Thyroid gland (tissue), 4 donors: ENCODE data around the gene CTRL. TPM values are rescaled to one million over a fixed set of nuclear protein-coding genes. Genes with fewer than 3 reads are reported as not detected.
A peak's percentile ranks its signal among the peaks of the same experiment; 100 is the strongest.
"Not testable (repeated sequence)": the region's sequence is repeated elsewhere in the genome, so short reads cannot be mapped to it uniquely, and the experiment has no call there.

Experiments
- DNase-seq, 2 donors: peaks; one replicate each; pipeline ENCODE4 v3.0.0-alpha.2; 2019
- H3K27ac ChIP-seq, 3 donors: fragments of 200-600 bp; sonication (generic); 1 replicate in 2 of 3; 2 replicates in 1 of 3; pipeline ENCODE4 v1.5.1; 2016 to 2019; ENCODE audit warnings: mild to moderate bottlenecking in 1 of 3, moderate library complexity in 1 of 3
- H3K27me3 ChIP-seq: fragments of 200-600 bp; sonication (generic); one replicate; pipeline ENCODE4 v1.5.1; 2019
- H3K36me3 ChIP-seq, 2 donors: fragments of 200-600 bp; sonication (generic); one replicate each; pipeline ENCODE4 v1.5.1; 2016 to 2019
- H3K4me1 ChIP-seq, 2 donors: fragments of 200-600 bp; sonication (generic); one replicate each; pipeline ENCODE4 v1.5.1; 2017 to 2019
- H3K4me3 ChIP-seq, 3 donors: fragments of 200-600 bp; sonication (generic); replicated peaks in 1 of 3; 1 replicate in 2 of 3; 2 replicates in 1 of 3; pipeline ENCODE4 v1.5.1; 2016; ENCODE audit warnings: mild to moderate bottlenecking in 1 of 3
- H3K9me3 ChIP-seq: fragments of 200-600 bp; sonication (generic); one replicate; pipeline ENCODE4 v1.5.1; 2017
- POLR2A ChIP-seq, 2 donors: fragments of 450-650 bp; IDR thresholded peaks; one replicate each; pipeline ENCODE4 v1.6.1; 2017; ENCODE audit warnings: antibody characterized with exemption in 2 of 2, mild to moderate bottlenecking in 2 of 2, moderate library complexity in 1 of 2
- WGBS, 2 donors: methylation state at CpG; one replicate each; pipeline ENCODE4 v1.1.5; 2017; 5-methylcytosine and 5-hydroxymethylcytosine counted together
- intact Hi-C: fragments of 100-400 bp; cut with DNase I; formaldehyde crosslinking; loops from one replicate; pipeline ENCODE4 v1.15.1; 2023
- total RNA-seq, 4 donors: library from RNA; depleted of rRNA; stranded (reverse); fragments of >200 nt; gene quantifications; one replicate each; pipeline ENCODE4 v1.2.3, GENCODE V29; 2016
- TF ChIP-seq, protein P1 (sequence below), 6 experiments: fragments of 200-600 bp in 3 of 6; fragments of 450-650 bp in 3 of 6; sonication (generic) in 3 of 6; IDR thresholded peaks; one replicate each; pipeline ENCODE4 v1.5.1; 2016 to 2019; ENCODE audit warnings: antibody characterized with exemption in 6 of 6, mild to moderate bottlenecking in 2 of 6, inconsistent platforms in 1 of 6, moderate library complexity in 1 of 6

The CTRL gene
- total RNA-seq, 4 donors from 2014 or later = 0.34 to 0.94 TPM; not detected in 2

DNA sequence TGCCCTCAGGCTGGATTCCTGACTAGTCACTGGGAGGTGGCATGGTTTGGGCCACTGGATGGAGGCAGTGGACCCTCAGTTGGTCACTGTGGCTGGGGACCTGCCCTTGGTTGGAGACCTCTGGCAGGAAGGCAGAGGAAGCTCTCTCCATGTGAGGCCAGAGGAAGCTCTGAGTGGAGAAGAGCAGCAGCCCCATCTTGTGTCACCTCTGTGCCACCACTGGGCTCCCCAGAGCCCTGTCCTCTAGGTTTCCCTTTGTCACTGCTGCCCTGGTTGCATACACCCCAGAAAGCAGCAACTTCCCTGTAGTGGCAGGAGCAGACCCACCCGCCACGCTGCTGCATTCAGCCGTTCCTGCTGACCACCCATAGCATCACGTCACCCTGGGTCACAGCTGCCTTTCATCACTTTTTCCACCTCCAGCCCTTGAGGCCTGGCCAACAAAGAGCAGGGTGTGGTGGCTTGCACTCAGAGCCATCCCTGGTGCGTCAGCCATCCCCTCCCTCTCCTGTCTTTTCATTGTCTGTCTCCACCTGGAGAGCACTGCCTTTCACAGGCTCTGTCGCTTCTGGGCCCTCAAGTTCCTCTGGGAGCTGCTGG, 11.9 kb downstream of the CTRL start:
- H3K9me3 ChIP-seq = no peaks in the 10 kb centered on the region
- H3K36me3 ChIP-seq = no peaks in the 10 kb centered on the region
- TF ChIP-seq POLR2A (IDR thresholded peaks at IDR 0.05) = no peak
- TF ChIP-seq, protein P1, sequence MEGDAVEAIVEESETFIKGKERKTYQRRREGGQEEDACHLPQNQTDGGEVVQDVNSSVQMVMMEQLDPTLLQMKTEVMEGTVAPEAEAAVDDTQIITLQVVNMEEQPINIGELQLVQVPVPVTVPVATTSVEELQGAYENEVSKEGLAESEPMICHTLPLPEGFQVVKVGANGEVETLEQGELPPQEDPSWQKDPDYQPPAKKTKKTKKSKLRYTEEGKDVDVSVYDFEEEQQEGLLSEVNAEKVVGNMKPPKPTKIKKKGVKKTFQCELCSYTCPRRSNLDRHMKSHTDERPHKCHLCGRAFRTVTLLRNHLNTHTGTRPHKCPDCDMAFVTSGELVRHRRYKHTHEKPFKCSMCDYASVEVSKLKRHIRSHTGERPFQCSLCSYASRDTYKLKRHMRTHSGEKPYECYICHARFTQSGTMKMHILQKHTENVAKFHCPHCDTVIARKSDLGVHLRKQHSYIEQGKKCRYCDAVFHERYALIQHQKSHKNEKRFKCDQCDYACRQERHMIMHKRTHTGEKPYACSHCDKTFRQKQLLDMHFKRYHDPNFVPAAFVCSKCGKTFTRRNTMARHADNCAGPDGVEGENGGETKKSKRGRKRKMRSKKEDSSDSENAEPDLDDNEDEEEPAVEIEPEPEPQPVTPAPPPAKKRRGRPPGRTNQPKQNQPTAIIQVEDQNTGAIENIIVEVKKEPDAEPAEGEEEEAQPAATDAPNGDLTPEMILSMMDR (IDR thresholded peaks at IDR 0.05) = no peak
- DNase-seq = no peak
- H3K27ac ChIP-seq = peak overlapping the region in 2 of 3 donors; percentile 15 to 72
- intact Hi-C loops = no loop called here
- H3K4me1 ChIP-seq = peaks cover 44 to 81% of the 10 kb centered on the region in 2 donors
- H3K27me3 ChIP-seq = no peaks in the 10 kb centered on the region
- WGBS, 2 donors = 90% methylated on average over 6 of the region's 6 CpGs
- no peak overlapping the region for H3K4me3 ChIP-seq

DNA sequence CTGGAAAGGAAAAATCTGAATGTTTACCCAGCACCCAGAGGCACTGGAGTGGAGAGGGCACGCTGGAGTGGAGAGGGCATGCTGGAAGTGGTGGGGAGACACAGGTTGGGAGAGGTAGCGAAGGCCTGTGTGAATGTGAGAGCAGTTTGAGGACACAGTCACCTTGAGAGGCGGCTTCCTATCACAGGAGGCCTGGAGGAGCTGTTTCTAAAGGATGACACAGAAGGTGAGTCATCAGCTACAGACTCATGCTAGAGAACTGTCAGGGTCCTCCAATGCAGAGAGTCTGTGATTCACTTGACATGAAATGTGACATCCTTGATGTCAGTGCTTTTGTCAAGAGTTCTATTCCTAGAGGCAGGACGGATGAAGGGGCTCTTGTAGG, 13.8 kb downstream of the CTRL start:
- Histone ChIP-seq H3K27me3 (no peaks in the 10 kb centered on the region), H3K27ac (peak overlapping the region; percentile 52 to 72 (median 67)), H3K9me3 (no peaks in the 10 kb centered on the region), H3K4me1 (peaks cover 32 to 64% of the 10 kb centered on the region in 2 donors), H3K4me3 (no peak overlapping the region), H3K36me3 (no peaks in the 10 kb centered on the region)
- intact Hi-C loops = no loop called here
- 31 to 55% methylated on average over 4 of the region's 4 CpGs for WGBS, 2 donors
- DNase-seq = peak; percentile 77 to 78
- TF ChIP-seq, protein P1 (IDR thresholded peaks at IDR 0.05) = no peak
- TF ChIP-seq POLR2A (IDR thresholded peaks at IDR 0.05) = no peak

DNA sequence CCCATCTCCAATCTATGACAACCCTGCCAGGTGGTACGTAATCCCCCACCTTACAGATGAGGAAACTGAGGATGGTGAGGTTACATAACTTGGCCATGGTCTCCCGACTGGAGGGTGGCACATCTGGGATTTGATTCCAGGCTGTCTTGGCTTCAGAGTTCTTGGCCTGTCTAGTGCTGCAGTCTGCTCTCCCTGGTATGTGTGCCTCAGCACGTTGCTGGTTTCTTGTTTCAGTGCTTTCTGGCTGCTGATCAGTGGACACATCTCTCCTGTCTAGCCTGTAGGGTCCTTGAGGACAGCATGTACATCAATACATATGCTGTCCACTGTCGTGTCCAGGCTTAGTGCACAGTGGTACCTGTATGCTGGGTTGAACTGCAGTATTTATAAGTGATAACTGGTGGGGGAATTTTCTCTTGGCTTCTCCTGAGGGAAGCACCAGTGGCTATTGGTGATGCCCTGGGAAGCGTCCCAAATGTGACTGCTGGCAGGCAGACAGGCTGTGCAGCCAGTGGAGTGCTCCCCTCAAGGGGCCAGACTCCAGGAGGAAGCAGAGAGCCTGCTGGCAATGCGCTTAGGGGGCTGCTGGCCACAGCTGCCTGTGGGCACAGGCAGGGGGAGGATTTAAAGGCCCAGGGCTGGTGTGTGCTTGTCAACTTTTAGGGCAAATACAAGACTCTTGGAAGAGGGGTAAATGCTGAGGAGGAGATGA, 14.4 kb downstream of the CTRL start:
- intact Hi-C loops = no loop called here
- H3K27me3 ChIP-seq = no peaks in the 10 kb centered on the region
- peak; percentile 92 to 94 for DNase-seq
- no peak overlapping the region for H3K4me3 ChIP-seq
- peaks cover 29 to 58% of the 10 kb centered on the region in 2 donors for H3K4me1 ChIP-seq
- no peaks in the 10 kb centered on the region for H3K36me3 ChIP-seq
- no peaks in the 10 kb centered on the region for H3K9me3 ChIP-seq
- H3K27ac ChIP-seq = peak overlapping the region; percentile 52 to 72 (median 67)
- WGBS, 2 donors = 45 to 46% methylated on average over 4 to 5 of the region's 6 CpGs
- TF ChIP-seq, protein P1 (IDR thresholded peaks at IDR 0.05) = no peak
- no peak for TF ChIP-seq POLR2A (IDR thresholded peaks at IDR 0.05)

DNA sequence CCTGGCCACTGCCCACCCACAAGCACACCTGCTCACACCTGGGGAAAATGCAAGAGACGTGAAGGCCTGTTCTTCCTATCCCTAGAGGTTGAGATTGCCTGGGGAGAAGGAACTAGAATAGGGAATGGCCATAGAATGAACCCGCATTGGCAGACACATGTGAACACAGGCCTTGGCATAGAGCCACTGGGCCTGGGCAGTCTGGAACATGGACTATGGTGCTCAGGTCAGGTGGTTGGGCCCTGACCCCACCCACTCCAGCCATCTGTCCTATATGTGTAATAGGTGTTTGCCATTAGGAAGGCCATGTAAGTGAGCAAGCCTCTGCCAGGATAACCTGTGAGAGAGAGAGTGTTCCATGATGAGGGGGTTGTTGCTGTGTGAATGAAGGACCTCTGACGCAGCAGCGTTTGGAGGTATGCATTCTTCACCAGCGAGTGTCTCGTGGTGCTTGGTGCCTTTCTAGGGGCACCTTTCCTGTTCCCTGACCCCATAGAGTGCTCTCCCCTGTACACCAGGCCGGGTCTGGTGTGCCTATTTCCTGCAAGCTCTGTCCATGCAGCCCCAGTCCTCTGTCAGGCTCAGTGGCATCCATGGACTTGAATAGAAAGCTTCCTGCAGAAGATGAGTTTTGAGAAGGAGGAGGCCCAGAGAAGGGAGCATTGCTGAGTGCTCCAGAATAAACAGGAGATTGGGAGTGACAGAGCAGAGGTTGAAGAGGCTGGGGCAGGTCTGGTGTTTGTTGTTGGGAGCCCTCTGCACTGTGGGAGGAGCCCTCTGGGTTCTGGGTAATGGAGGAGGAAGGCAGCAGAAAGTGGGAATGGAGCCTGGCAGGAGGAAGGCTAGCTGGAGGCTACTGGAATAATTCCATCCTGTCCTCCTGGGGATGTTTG, 15.6 kb downstream of the CTRL start:
- 44 to 66% methylated on average over 7 of the region's 7 CpGs for WGBS, 2 donors

DNA sequence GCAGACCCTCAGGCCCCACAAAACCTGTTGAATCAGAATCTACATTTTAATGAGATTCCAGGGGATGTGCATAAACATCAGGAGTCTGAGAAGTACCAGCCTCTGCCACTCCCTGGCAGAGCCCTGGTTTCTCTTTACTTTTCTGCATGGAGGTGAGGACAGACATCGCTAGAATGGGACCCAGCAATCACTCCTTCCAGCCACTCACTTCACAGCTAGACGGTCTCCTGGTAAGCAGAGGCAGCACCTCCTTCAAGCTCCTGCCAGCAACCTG, 16.2 kb downstream of the CTRL start:
- 27 to 46% methylated on average over 2 of the region's 2 CpGs for WGBS, 2 donors
- H3K9me3 ChIP-seq, H3K36me3 ChIP-seq, DNase-seq, intact Hi-C loops, H3K27me3 ChIP-seq, H3K4me3 ChIP-seq: not testable (repeated sequence)
- peaks cover 28 to 55% of the 10 kb centered on the region in 2 donors for H3K4me1 ChIP-seq
- H3K27ac ChIP-seq = peak overlapping the region in 1 of 3 donors; percentile 72

More for the DNA sequence above, 15.6 kb downstream of the CTRL start:
- H3K36me3 ChIP-seq = peaks cover 0 to 5% of the 10 kb centered on the region in 2 donors
- DNase-seq = peak; percentile 46 to 50
- TF ChIP-seq, protein P1 (IDR thresholded peaks at IDR 0.05) = no peak
- TF ChIP-seq POLR2A (IDR thresholded peaks at IDR 0.05) = no peak
- H3K27me3 ChIP-seq = no peaks in the 10 kb centered on the region
- peak overlapping the region in 2 of 3 donors; percentile 67 to 72 for H3K27ac ChIP-seq
- H3K9me3 ChIP-seq = no peaks in the 10 kb centered on the region
- intact Hi-C loops = no loop called here
- H3K4me3 ChIP-seq = no peak overlapping the region
- H3K4me1 ChIP-seq = peaks cover 28 to 55% of the 10 kb centered on the region in 2 donors
